ENCODE data around the gene ELOVL7.

Gene ELOVL7

DNA sequence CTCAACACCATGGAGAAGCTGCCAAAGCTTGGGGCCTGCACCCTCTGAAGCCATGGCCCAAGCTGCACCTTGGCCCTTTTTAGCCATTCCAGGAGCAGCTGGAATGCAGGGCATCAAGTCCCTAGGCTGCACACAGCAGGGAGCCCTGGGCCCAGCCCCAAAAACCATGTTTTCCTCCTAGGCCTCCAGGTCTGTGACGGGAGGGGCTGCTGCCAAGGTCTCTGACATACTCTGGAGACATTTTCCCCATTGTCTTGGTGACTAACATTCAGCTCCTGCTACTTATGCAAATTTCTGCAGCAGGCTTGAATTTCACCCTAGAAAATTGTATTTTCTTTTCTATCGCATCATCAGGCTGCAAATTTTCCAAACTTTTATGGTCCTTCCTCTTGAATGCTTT is 64.6 kb downstream of the ELOVL7 start:
- H3K27ac ChIP-seq (replicated peaks): no peak overlapping the region
- no peak overlapping the region for H3K4me3 ChIP-seq (replicated peaks; ENCODE audit: insufficient read depth, low read length)
- DNase-seq (ENCODE audit: low read depth in 1 of 2, low spot score in 1 of 2): no peak
- H3K27me3 ChIP-seq (ENCODE audit: insufficient read depth, poor library complexity, severe bottlenecking): no peaks in the 10 kb centered on the region
- TF ChIP-seq POLR2AphosphoS5 (IDR thresholded peaks at IDR 0.05; ENCODE audit: low read depth) (no peak), GABPA (IDR thresholded peaks at IDR 0.05; ENCODE audit: low read depth) (no peak), SPI1 (IDR thresholded peaks at IDR 0.05; ENCODE audit: borderline replicate concordance, low read depth) (no peak)
- TF ChIP-seq, protein P1, sequence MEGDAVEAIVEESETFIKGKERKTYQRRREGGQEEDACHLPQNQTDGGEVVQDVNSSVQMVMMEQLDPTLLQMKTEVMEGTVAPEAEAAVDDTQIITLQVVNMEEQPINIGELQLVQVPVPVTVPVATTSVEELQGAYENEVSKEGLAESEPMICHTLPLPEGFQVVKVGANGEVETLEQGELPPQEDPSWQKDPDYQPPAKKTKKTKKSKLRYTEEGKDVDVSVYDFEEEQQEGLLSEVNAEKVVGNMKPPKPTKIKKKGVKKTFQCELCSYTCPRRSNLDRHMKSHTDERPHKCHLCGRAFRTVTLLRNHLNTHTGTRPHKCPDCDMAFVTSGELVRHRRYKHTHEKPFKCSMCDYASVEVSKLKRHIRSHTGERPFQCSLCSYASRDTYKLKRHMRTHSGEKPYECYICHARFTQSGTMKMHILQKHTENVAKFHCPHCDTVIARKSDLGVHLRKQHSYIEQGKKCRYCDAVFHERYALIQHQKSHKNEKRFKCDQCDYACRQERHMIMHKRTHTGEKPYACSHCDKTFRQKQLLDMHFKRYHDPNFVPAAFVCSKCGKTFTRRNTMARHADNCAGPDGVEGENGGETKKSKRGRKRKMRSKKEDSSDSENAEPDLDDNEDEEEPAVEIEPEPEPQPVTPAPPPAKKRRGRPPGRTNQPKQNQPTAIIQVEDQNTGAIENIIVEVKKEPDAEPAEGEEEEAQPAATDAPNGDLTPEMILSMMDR (IDR thresholded peaks at IDR 0.05; ENCODE audit: insufficient read depth, low read length): no peak
- TF ChIP-seq, protein P2, sequence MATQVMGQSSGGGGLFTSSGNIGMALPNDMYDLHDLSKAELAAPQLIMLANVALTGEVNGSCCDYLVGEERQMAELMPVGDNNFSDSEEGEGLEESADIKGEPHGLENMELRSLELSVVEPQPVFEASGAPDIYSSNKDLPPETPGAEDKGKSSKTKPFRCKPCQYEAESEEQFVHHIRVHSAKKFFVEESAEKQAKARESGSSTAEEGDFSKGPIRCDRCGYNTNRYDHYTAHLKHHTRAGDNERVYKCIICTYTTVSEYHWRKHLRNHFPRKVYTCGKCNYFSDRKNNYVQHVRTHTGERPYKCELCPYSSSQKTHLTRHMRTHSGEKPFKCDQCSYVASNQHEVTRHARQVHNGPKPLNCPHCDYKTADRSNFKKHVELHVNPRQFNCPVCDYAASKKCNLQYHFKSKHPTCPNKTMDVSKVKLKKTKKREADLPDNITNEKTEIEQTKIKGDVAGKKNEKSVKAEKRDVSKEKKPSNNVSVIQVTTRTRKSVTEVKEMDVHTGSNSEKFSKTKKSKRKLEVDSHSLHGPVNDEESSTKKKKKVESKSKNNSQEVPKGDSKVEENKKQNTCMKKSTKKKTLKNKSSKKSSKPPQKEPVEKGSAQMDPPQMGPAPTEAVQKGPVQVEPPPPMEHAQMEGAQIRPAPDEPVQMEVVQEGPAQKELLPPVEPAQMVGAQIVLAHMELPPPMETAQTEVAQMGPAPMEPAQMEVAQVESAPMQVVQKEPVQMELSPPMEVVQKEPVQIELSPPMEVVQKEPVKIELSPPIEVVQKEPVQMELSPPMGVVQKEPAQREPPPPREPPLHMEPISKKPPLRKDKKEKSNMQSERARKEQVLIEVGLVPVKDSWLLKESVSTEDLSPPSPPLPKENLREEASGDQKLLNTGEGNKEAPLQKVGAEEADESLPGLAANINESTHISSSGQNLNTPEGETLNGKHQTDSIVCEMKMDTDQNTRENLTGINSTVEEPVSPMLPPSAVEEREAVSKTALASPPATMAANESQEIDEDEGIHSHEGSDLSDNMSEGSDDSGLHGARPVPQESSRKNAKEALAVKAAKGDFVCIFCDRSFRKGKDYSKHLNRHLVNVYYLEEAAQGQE (IDR thresholded peaks at IDR 0.05; ENCODE audit: insufficient replicate concordance, low read depth): no peak

DNA sequence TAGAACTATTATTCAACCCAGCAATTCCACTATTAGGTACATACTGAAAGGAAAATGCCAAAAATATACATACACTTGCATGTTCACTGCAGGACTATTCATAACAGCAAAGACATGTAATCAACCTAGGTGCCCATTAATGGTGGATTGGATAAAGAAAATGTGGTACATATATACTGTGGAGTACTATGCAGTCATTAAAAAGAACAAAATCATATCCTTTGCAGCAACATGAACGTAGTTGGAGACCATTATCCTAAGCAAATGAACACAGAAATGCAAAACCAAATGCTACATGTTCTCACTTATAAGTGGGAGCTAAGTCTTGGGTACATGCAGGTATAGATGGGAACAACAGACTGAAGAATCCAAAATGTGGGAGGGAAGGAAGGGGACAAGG is 67.7 kb downstream of the ELOVL7 start:
- Histone ChIP-seq H3K27ac (replicated peaks) (no peak overlapping the region), H3K27me3 (ENCODE audit: insufficient read depth, poor library complexity, severe bottlenecking) (no peaks in the 10 kb centered on the region), H3K4me3 (replicated peaks; ENCODE audit: insufficient read depth, low read length) (no peak overlapping the region)
- TF ChIP-seq, protein P2 (IDR thresholded peaks at IDR 0.05; ENCODE audit: insufficient replicate concordance, low read depth): no peak
- TF ChIP-seq SPI1 (IDR thresholded peaks at IDR 0.05; ENCODE audit: borderline replicate concordance, low read depth): no peak
- no peak for TF ChIP-seq POLR2AphosphoS5 (IDR thresholded peaks at IDR 0.05; ENCODE audit: low read depth)
- TF ChIP-seq, protein P1 (IDR thresholded peaks at IDR 0.05; ENCODE audit: insufficient read depth, low read length): no peak
- no peak for TF ChIP-seq GABPA (IDR thresholded peaks at IDR 0.05; ENCODE audit: low read depth)
- no peak for DNase-seq (ENCODE audit: low read depth in 1 of 2, low spot score in 1 of 2)

DNA sequence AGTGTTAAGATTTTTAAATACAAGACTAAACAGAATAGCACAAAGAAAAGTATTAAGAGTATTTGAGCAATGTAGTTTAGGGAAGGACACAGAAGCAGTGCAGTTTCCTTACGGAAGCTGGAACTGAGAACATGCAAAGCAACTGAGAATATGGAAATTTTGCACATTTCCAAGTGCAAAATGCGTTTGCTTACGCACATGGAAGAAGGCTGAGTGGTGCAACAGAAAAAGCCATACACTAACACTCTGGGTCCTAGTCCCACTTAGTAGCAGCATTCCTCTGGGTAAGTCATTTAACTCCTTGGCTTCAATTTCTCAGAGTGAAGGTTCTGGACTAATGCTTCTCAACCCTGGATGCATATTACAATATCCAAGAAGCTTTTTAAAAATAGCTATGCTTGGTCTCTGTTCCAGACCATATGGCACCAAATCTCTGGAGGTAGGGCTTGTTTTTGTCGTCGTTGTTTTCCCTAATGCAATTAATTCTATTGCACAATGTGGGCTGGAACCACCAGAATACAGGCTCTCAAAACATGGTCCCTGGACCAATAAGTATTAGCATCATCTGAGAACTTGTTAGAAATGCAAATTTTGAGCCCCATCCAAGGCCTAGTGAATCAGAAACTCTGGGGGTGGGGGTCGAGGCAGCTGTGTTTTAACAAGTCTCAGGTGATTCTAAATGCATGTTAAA is 78.9 kb downstream of the ELOVL7 start:
- H3K4me3 ChIP-seq (replicated peaks; ENCODE audit: insufficient read depth, low read length): no peak overlapping the region
- no peak overlapping the region for H3K27ac ChIP-seq (replicated peaks)
- no peaks in the 10 kb centered on the region for H3K27me3 ChIP-seq (ENCODE audit: insufficient read depth, poor library complexity, severe bottlenecking)
- TF ChIP-seq, protein P1 (IDR thresholded peaks at IDR 0.05; ENCODE audit: insufficient read depth, low read length): no peak
- TF ChIP-seq POLR2AphosphoS5 (IDR thresholded peaks at IDR 0.05; ENCODE audit: low read depth) (no peak), GABPA (IDR thresholded peaks at IDR 0.05; ENCODE audit: low read depth) (no peak), SPI1 (IDR thresholded peaks at IDR 0.05; ENCODE audit: borderline replicate concordance, low read depth) (no peak)
- TF ChIP-seq, protein P2 (IDR thresholded peaks at IDR 0.05; ENCODE audit: insufficient replicate concordance, low read depth): no peak
- DNase-seq (ENCODE audit: low read depth in 1 of 2, low spot score in 1 of 2): no peak
